Activated gamma-delta T cell (primary cell): ENCODE data around the gene KIF2C.
"Not testable (repeated sequence)": the region's sequence is repeated elsewhere in the genome, so short reads cannot be mapped to it uniquely, and the experiment has no call there.

ENCODE experiments used
- DNase-seq: peaks from one replicate; lab custom pipeline; 2025; lab: John Stamatoyannopoulos, UW

KIF2C gene

GRCh38 chr1:44719318-44719717 lies 20.3 kb upstream of the KIF2C start:
- no peak for DNase-seq

DNA sequence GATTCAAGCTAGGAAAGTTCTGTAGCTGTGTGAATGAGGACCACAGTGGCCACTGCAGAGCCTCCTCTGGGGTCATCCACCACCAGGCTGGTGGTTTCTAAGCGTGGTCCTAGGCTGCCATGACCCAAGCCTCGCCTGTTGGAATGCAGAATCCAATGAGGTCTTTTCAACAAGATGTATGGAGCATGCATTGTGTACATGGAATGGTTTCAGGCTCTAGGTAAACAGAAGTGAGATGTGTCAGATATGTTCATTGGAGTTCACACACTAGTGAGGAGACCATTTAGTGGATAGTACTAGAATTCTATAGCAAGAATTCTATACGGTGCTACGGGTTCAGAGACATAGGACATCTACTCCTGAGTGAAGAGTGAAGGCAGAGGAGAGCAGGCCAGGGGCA lies 19.4 kb upstream of the KIF2C start:
- no peak for DNase-seq

- no peak for DNase-seq
These were observed 17.9 kb upstream of the KIF2C start for GRCh38 chr1:44721485-44722361.

GRCh38 chr1:44723064-44723463 lies 16.6 kb upstream of the KIF2C start:
- no peak for DNase-seq

- DNase-seq = no peak
These were observed 15.9 kb upstream of the KIF2C start for GRCh38 chr1:44723496-44724295.

DNA sequence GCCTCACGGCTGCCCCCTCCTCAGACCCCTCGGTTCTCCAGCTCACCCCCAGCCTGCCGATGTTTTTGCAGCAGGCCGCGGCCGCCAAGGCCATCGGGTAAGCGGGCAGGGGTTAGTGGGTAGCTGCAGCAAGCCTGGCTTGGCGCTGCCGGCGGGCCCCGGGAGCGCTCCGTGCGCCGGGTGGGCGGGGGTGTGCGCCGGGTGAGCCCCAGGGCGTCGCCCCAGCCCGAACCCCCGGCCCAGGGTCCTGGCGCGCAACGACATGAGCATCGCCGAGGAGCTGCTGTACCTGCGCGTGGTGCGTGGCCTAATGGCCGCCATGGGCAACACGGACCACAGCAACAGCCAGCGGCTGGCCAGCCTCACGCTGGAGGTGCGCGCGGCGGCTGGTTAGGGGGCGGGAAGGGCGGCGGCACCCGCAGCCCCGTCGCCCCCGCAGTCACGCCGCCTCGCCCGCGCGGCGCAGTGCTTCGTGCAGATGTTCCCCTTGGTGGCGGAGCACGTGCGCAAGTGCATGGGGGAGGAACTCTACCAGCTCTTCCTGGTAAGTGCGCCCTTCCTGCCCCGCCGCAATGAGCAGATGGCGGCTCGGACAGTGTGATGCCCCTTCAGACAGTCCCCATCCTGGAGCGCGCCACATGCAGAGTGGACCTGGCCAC lies 15.2 kb upstream of the KIF2C start:
- no peak for DNase-seq

- no peak for DNase-seq
These were observed 14.5 kb upstream of the KIF2C start for GRCh38 chr1:44724955-44725698.

GRCh38 chr1:44730741-44731512 lies 8.7 kb upstream of the KIF2C start, which contains the start of gene RNU5D-1:
TSS of gene RNU5D-1 (minus strand) at chr1:44731170.
- no peak for DNase-seq

- no peak for DNase-seq
These were observed 6.3 kb upstream of the KIF2C start for GRCh38 chr1:44733365-44733764.

DNA sequence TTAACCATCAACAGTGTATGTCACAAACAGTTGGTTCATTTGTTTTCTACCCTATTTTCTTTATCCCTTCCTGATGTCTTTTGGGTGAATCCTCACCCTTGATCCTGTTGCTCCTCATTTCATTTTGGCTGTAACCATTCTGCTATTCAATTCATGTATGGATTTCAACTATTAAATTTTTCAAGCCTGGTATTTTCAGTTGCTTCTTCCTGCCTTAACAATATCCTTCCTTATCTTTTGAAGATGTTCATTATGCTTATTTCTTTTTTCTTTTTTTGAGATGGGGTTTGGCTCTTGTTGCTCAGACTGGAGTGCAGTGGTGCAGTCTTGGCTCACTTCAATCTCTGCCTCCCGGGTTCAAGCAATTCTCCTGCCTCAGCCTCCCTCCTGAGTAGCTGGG lies 5.9 kb upstream of the KIF2C start:
- no peak for DNase-seq

DNA sequence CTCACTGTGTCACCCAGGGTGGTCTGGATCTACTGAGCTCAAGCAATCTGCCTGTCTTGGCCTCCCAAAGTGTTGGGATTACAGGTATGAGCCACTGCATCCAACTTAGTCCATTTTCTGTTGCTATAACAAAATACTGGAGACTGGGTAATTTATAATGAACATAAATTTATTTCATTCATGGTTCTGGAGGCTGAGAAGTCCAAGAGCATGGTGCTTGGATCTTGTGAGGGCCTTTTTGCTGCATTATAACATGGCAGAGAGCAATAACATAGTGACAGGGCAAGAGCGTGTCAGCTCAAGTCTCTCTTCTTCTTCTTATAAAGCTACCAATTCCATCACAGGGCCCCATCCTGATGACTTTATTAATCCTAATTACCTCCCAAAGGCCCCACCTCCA lies 3.6 kb upstream of the KIF2C start:
- DNase-seq = no peak

GRCh38 chr1:44738953-44739306 lies 707 bp upstream of the KIF2C start:
- DNase-seq = not testable (repeated sequence)

DNA sequence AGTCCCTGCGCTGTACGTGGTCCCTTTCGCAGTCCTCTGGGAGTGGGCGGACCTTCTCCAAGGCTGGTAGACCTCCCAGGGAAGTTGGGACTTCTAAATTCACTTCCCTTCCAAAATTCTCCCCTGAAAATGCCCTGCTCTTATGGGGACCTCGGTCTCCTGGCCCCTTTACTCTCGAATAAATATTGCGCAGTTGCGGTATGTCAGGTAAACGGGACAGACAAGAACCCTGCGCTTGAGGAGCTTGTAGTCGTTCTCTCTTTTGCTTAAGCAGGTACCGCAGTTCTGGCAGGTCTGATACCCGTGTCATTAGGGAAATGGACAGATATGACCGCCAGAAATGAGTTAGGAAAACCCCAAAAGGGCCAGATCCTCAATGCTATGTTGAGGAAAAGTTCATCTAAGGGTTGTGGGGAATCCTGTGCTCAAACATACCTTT lies 561 bp downstream of the KIF2C start:
- DNase-seq = no peak

GRCh38 chr1:44743211-44743610 lies 3.6 kb downstream of the KIF2C start:
- no peak for DNase-seq

DNA sequence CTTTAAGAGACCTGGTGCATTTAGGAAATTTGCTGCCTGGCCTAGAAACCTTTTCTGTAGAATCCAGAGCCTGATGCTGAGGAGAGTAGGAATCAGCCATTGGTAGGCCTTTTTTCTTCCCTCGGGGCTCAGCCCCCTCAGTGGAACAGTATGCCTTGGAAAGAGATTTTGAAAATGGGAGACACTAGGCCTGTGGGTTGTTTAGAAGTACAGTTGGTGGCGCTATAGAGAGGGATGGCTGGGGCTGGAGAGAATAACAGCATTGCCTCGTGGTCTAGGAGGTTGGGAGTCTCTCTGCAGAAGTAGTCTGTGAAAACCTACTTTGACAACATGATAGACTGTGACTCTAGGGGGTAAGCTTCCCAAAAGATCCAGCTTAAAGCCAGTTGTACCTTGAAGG lies 8.2 kb downstream of the KIF2C start:
- no peak for DNase-seq

- no peak for DNase-seq
These were observed 17.8 kb downstream of the KIF2C start for GRCh38 chr1:44757420-44757819.

- DNase-seq = no peak
These were observed 19.4 kb downstream of the KIF2C start for GRCh38 chr1:44759077-44759476.

DNA sequence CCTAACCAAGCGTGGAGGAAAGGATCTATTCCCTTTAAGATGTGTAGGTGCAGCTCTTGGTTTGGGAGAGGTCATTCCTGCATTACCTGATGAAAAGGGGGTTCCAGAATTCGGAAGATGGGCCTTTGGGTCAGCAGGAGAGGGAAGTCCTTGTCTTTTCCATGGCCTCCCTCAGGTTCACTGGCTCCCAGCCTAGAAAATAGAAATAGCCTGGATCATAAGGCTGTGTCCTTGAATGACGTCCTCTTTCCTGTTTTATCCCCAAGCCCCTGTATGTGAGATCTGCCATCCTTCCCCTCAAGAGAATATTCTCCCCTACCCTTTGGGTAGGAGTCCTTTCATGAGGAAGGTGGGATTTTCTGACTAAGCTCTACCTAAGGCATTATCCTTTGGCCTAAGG lies 21.2 kb downstream of the KIF2C start:
- DNase-seq = no peak

GRCh38 chr1:44766421-44766820 lies 26.8 kb downstream of the KIF2C start:
- DNase-seq = not testable (repeated sequence)

GRCh38 chr1:44775078-44775929 lies 35.7 kb downstream of the KIF2C start, which contains the start of gene RPS8:
TSS of gene RPS8 (plus strand) at chr1:44775540. CDS start at chr1:44775597, 57 bp downstream.
- peak; percentile 50 for DNase-seq
